A673 (cell line): ENCODE measurements around the gene FGF12. TPM values are rescaled to one million over a fixed set of nuclear protein-coding genes. Genes with fewer than 3 reads are reported as not detected.

Source experiments
- BruUV-seq: library from RNA; stranded (reverse); fragments of 400-500 nt; replicated peaks from 2 replicates; lab custom pipeline; 2021; lab: Mats Ljungman, UMichigan
- CTCF ChIA-PET: fragments of 300-600 bp; sonication (Branson Sonifier 250); formaldehyde crosslinking; loops from one replicate; lab custom pipeline; 2022; ENCODE audit warnings: antibody characterized with exemption; lab: Charles Lee
- POLR2A ChIA-PET: fragments of 300-600 bp; sonication (Branson Sonifier 250); formaldehyde crosslinking; loops from one replicate; lab custom pipeline; 2022; ENCODE audit warnings: antibody characterized with exemption; ENCODE audit not compliant: low non-redundant PET; lab: Charles Lee
- DNase-seq: peaks from one replicate; pipeline ENCODE4 v3.0.0-alpha.2; 2015; ENCODE audit warnings: low spot score
- H3K27ac ChIP-seq: fragments of 200-600 bp; sonication (generic); 2 replicates; pipeline ENCODE4 v1.5.1; 2016; ENCODE audit warnings: mixed run types, low read depth, mild to moderate bottlenecking, mixed read lengths, antibody characterized with exemption, low read length; ENCODE audit not compliant: poor library complexity, severe bottlenecking
- H3K27me3 ChIP-seq: fragments of 200-600 bp; sonication (generic); replicated peaks from 2 replicates; pipeline ENCODE4 v1.6.1; 2017; ENCODE audit warnings: mixed run types, low read depth, mild to moderate bottlenecking, mixed read lengths, antibody characterized with exemption, low read length; ENCODE audit not compliant: insufficient read depth, poor library complexity
- H3K36me3 ChIP-seq: fragments of 200-600 bp; sonication (generic); 2 replicates; pipeline ENCODE4 v1.6.1; 2016; ENCODE audit warnings: mixed run types, mild to moderate bottlenecking, mixed read lengths, antibody characterized with exemption, low read length; ENCODE audit not compliant: insufficient read depth, poor library complexity, severe bottlenecking
- H3K4me1 ChIP-seq: fragments of 200-600 bp; sonication (generic); 2 replicates; pipeline ENCODE4 v1.6.1; 2017; ENCODE audit warnings: mixed run types, mild to moderate bottlenecking, mixed read lengths, antibody characterized with exemption, low read length; ENCODE audit not compliant: insufficient read depth, poor library complexity, severe bottlenecking
- H3K4me3 ChIP-seq: fragments of 200-600 bp; sonication (generic); 2 replicates; pipeline ENCODE4 v1.5.1; 2016; ENCODE audit warnings: low read depth, mixed run types, mild to moderate bottlenecking, mixed read lengths, low read length; ENCODE audit not compliant: poor library complexity, severe bottlenecking
- H3K9me3 ChIP-seq: fragments of 200-600 bp; sonication (generic); 2 replicates; pipeline ENCODE4 v1.6.1; 2016; ENCODE audit warnings: mixed run types, low read depth, mild to moderate bottlenecking, mixed read lengths, antibody characterized with exemption, low read length; ENCODE audit not compliant: poor library complexity, severe bottlenecking
- CTCF ChIP-seq: fragments of 300-800, 200-600 bp; sonication (generic); conservative IDR thresholded peaks from 2 replicates; pipeline ENCODE4 v1.5.1; 2017; ENCODE audit warnings: low read depth, mild to moderate bottlenecking, antibody characterized with exemption, low read length, moderate library complexity, mixed read lengths
- EZH2 ChIP-seq: fragments of 200-600 bp; sonication (generic); IDR thresholded peaks from 2 replicates; pipeline ENCODE4 v1.6.1; 2017; ENCODE audit warnings: borderline replicate concordance, low read depth, mild to moderate bottlenecking, mixed read lengths, antibody characterized with exemption, low read length; ENCODE audit not compliant: poor library complexity, severe bottlenecking
- intact Hi-C: fragments of 100-400 bp; cut with micrococcal nuclease; formaldehyde crosslinking; loops from one replicate; pipeline ENCODE4 v1.10.0; 2022; ENCODE audit not compliant: unreplicated experiment
- total RNA-seq: library from RNA; stranded (reverse); gene quantifications from 2 replicates; pipeline ENCODE4 v1.2.3, GENCODE V29; 2021

Gene FGF12
- total RNA-seq, 1 experiment from 2014 or later, result 2.3 TPM

GRCh38 chr3:192501401-192501800 lies 225.9 kb downstream of the FGF12 start:
- intact Hi-C loops, result no loop called here
- Histone ChIP-seq H3K4me1 (no peaks in the 10 kb centered on the region), H3K4me3 (no peak overlapping the region), H3K27me3 (no peaks in the 10 kb centered on the region), H3K9me3 (no peaks in the 10 kb centered on the region), H3K27ac (no peak overlapping the region), H3K36me3 (no peaks in the 10 kb centered on the region)
- TF ChIP-seq CTCF, result no peak
- ChIA-PET POLR2A (no interaction called here), CTCF (no interaction called here)
- BruUV-seq, result no TSS peak
- DNase-seq, result no peak

- TF ChIP-seq CTCF (no peak), EZH2 (no peak)
- Histone ChIP-seq H3K4me3 (no peak overlapping the region), H3K27me3 (no peaks in the 10 kb centered on the region), H3K36me3 (no peaks in the 10 kb centered on the region), H3K9me3 (no peaks in the 10 kb centered on the region), H3K4me1 (no peaks in the 10 kb centered on the region), H3K27ac (no peak overlapping the region)
- intact Hi-C loops, result no loop called here
- no peak for DNase-seq
- CTCF ChIA-PET, result no interaction called here
- POLR2A ChIA-PET, result no interaction called here
- no TSS peak for BruUV-seq
Measured at GRCh38 chr3:192496905-192497587, 230.3 kb downstream of the FGF12 start.

- CTCF ChIA-PET, result no interaction called here
- POLR2A ChIA-PET, result no interaction called here
- intact Hi-C loops, result no loop called here
- Histone ChIP-seq H3K27ac (no peak overlapping the region), H3K4me3 (no peak overlapping the region), H3K9me3 (no peaks in the 10 kb centered on the region), H3K36me3 (no peaks in the 10 kb centered on the region), H3K4me1 (no peaks in the 10 kb centered on the region), H3K27me3 (no peaks in the 10 kb centered on the region)
- peak; percentile 47 for DNase-seq
- no peak for TF ChIP-seq EZH2
- TF ChIP-seq CTCF, result no peak
- BruUV-seq, result no TSS peak
Measured at GRCh38 chr3:192494174-192494573, 233.2 kb downstream of the FGF12 start.
